HEK293 (cell line): Measurements from ENCODE around the gene OSCAR.

Source experiments
- CTCF ChIA-PET: fragments of 350-600 bp; formaldehyde crosslinking; extraction: SDS; loops from one replicate; lab custom pipeline; 2021; ENCODE audit warnings: antibody characterized with exemption; lab: Yijun Ruan, JAX
- POLR2A ChIA-PET: fragments of 300-600 bp; formaldehyde crosslinking; extraction: SDS; loops from one replicate; lab custom pipeline; 2020; ENCODE audit warnings: antibody characterized with exemption, inconsistent platforms; lab: Yijun Ruan, JAX
- H3K27ac ChIP-seq: fragments of 200-500 bp; sonication (Bioruptor generic); 2 replicates; pipeline ENCODE4 v1.5.1; 2014; ENCODE audit warnings: low read depth, low read length, control low read depth, inconsistent platforms; ENCODE audit errors: extremely low read depth
- H3K36me3 ChIP-seq, 2 experiments: fragments of 200-500 bp in 1 of 2; sonication (Bioruptor generic) in 1 of 2; 1 replicate in 1 of 2; 2 replicates in 1 of 2; pipeline ENCODE4 v1.5.1; 2014 to 2017; ENCODE audit warnings: inconsistent platforms in 2 of 2, low read length in 2 of 2; ENCODE audit not compliant: control insufficient read depth in 2 of 2, insufficient read depth in 1 of 2
- H3K4me1 ChIP-seq: fragments of 200-500 bp; sonication (Bioruptor generic); 2 replicates; pipeline ENCODE4 v1.5.1; 2014; ENCODE audit warnings: mild to moderate bottlenecking, low read length, inconsistent platforms; ENCODE audit not compliant: control insufficient read depth, insufficient read depth
- H3K4me3 ChIP-seq: 2 replicates; pipeline ENCODE4 v1.5.1; 2011; ENCODE audit warnings: low read depth, mild to moderate bottlenecking, control low read depth, low read length, moderate library complexity
- H3K9me3 ChIP-seq: fragments of 200-500 bp; sonication (Bioruptor generic); 2 replicates; pipeline ENCODE4 v1.5.1; 2014; ENCODE audit warnings: low read depth, low read length, inconsistent platforms; ENCODE audit not compliant: control insufficient read depth, insufficient read depth
- CTCF ChIP-seq: fragments of 450-650 bp; formaldehyde crosslinking; IDR thresholded peaks from 2 replicates; pipeline ENCODE4 v1.5.1; 2016; ENCODE audit warnings: missing biosample characterization, missing genetic modification characterization
- GLIS1 ChIP-seq: fragments of 450-650 bp; formaldehyde crosslinking; IDR thresholded peaks from 2 replicates; pipeline ENCODE4 v1.5.1; 2016; ENCODE audit warnings: missing biosample characterization, missing genetic modification characterization
- KLF10 ChIP-seq: fragments of 450-650 bp; IDR thresholded peaks from 2 replicates; pipeline ENCODE4 v1.5.1; 2018; ENCODE audit warnings: missing biosample characterization, mild to moderate bottlenecking, missing genetic modification characterization
- KLF8 ChIP-seq: fragments of 450-650 bp; formaldehyde crosslinking; IDR thresholded peaks from 2 replicates; pipeline ENCODE4 v1.5.1; 2016; ENCODE audit warnings: missing biosample characterization, missing genetic modification characterization
- PATZ1 ChIP-seq: fragments of 450-650 bp; formaldehyde crosslinking; IDR thresholded peaks from 2 replicates; pipeline ENCODE4 v1.5.1; 2016; ENCODE audit warnings: missing biosample characterization, missing genetic modification characterization
- SCRT1 ChIP-seq: fragments of 450-650 bp; formaldehyde crosslinking; IDR thresholded peaks from 2 replicates; pipeline ENCODE4 v1.5.1; 2016; ENCODE audit warnings: missing biosample characterization, missing genetic modification characterization, borderline replicate concordance
- SP7 ChIP-seq: fragments of 450-650 bp; formaldehyde crosslinking; IDR thresholded peaks from 2 replicates; pipeline ENCODE4 v1.5.1; 2016; ENCODE audit warnings: missing biosample characterization, missing genetic modification characterization
- ZNF18 ChIP-seq: fragments of 450-650 bp; formaldehyde crosslinking; IDR thresholded peaks from 2 replicates; pipeline ENCODE4 v1.5.1; 2016; ENCODE audit warnings: missing biosample characterization, missing genetic modification characterization
- ZNF19 ChIP-seq: fragments of 450-650 bp; formaldehyde crosslinking; IDR thresholded peaks from 2 replicates; pipeline ENCODE4; 2016; ENCODE audit warnings: missing biosample characterization, missing genetic modification characterization, low read depth
- ZNF350 ChIP-seq: fragments of 450-650 bp; formaldehyde crosslinking; IDR thresholded peaks from 2 replicates; pipeline ENCODE4 v1.5.0; 2017; ENCODE audit warnings: missing biosample characterization, mild to moderate bottlenecking, missing genetic modification characterization
- ZNF37A ChIP-seq: fragments of 450-650 bp; IDR thresholded peaks from 2 replicates; pipeline ENCODE4 v1.5.1; 2018; ENCODE audit warnings: missing biosample characterization, missing genetic modification characterization
- ZNF558 ChIP-seq: fragments of 450-650 bp; formaldehyde crosslinking; IDR thresholded peaks from 2 replicates; pipeline ENCODE4 v1.5.1; 2016; ENCODE audit warnings: missing biosample characterization, missing genetic modification characterization
- ZNF600 ChIP-seq: fragments of 450-650 bp; formaldehyde crosslinking; IDR thresholded peaks from 2 replicates; pipeline ENCODE4 v1.5.1; 2016; ENCODE audit warnings: missing biosample characterization, missing genetic modification characterization
- ZNF670 ChIP-seq: fragments of 450-650 bp; formaldehyde crosslinking; IDR thresholded peaks from 2 replicates; pipeline ENCODE4 v1.5.1; 2016; ENCODE audit warnings: missing biosample characterization, missing genetic modification characterization, low read depth
- ZNF692 ChIP-seq: fragments of 450-650 bp; formaldehyde crosslinking; IDR thresholded peaks from 2 replicates; pipeline ENCODE4 v1.5.1; 2016; ENCODE audit warnings: missing biosample characterization, missing genetic modification characterization
- ZNF777 ChIP-seq: fragments of 450-650 bp; formaldehyde crosslinking; IDR thresholded peaks from 2 replicates; pipeline ENCODE4 v1.5.1; 2017; ENCODE audit warnings: missing biosample characterization, missing genetic modification characterization, borderline replicate concordance
- ZNF843 ChIP-seq: fragments of 450-650 bp; formaldehyde crosslinking; IDR thresholded peaks from 2 replicates; pipeline ENCODE4 v1.5.1; 2016; ENCODE audit warnings: missing biosample characterization, missing genetic modification characterization
- ZSCAN23 ChIP-seq: fragments of 450-650 bp; formaldehyde crosslinking; IDR thresholded peaks from 2 replicates; pipeline ENCODE4 v1.5.1; 2016; ENCODE audit warnings: missing biosample characterization, missing genetic modification characterization
- TF ChIP-seq, protein P1 (sequence below): fragments of 450-650 bp; formaldehyde crosslinking; IDR thresholded peaks from 2 replicates; pipeline ENCODE4 v1.5.1; 2017; ENCODE audit warnings: missing biosample characterization, missing genetic modification characterization
- TF ChIP-seq, protein P2 (sequence below): fragments of 450-650 bp; formaldehyde crosslinking; IDR thresholded peaks from 2 replicates; pipeline ENCODE4 v1.5.1; 2016; ENCODE audit warnings: missing biosample characterization, missing genetic modification characterization
- TF ChIP-seq, protein P3 (sequence below): fragments of 450-650 bp; formaldehyde crosslinking; IDR thresholded peaks from 2 replicates; pipeline ENCODE4 v1.5.0; 2017; ENCODE audit warnings: missing biosample characterization, missing genetic modification characterization, borderline replicate concordance

Gene OSCAR

DNA sequence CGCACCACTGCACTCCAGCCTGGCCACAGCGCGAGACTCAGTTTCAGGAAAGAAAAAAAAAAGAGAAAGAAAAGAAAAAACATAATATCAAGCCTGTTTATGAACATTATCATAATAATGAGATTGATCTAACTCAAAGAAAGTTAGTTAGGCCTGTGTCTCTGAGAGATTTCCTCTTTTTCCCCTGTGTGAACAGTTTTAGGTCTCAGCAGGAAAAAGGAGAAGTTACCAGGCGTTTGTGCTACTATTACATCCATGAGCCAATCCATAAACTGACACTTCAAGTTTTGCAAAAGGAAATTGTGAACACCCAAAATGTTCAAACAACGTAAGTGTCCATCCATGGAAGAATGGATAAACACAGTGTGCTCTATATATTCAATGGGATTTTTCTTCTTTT is 23.3 kb downstream of the OSCAR start (continued):
- no peak for TF ChIP-seq ZNF692 (tag by site-specific recombination)
- TF ChIP-seq ZNF777 (tag by site-specific recombination) = no peak

DNA sequence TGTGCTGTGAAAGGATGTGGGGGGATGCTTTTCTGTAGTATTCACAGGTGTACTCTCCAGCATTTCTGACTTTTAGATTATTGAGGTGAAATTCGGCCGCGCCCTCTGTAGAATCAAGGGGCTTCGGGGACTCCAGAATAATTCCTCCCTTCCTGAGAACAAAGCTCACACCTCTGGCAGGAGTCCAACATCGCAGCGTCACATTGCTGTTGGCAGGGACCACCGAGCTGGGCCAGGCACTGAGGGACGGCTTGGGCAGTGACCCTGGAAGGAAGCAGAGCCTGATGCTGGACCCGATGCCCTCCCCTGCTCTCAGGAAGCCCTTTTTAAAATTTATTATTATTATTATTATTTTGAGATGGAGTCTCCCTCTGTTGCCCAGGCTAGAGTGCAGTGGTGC is 25.8 kb downstream of the OSCAR start:
- H3K36me3 ChIP-seq = no peaks in the 10 kb centered on the region
- no peaks in the 10 kb centered on the region for H3K4me1 ChIP-seq
- no peak overlapping the region for H3K4me3 ChIP-seq
- H3K27ac ChIP-seq = no peak overlapping the region
- ChIA-PET CTCF (no interaction called here), POLR2A (interaction anchor here (0.6 kb wide), 1 partner anchor 114 kb away, joined by 3 read pairs; no protein-coding TSS in a partner anchor)
- no peaks in the 10 kb centered on the region for H3K9me3 ChIP-seq
- TF ChIP-seq ZNF558 (no peak), KLF10 (tag by site-specific recombination) (no peak)

- Histone ChIP-seq H3K9me3 (no peaks in the 10 kb centered on the region), H3K36me3 (no peaks in the 10 kb centered on the region), H3K4me1 (no peaks in the 10 kb centered on the region), H3K4me3 (no peak overlapping the region), H3K27ac (no peak overlapping the region)
- ChIA-PET CTCF (no interaction called here), POLR2A (no interaction called here)
- no peak for TF ChIP-seq SCRT1 (tag by site-specific recombination)
- TF ChIP-seq ZNF37A (tag by site-specific recombination) = no peak
- TF ChIP-seq, protein P1, sequence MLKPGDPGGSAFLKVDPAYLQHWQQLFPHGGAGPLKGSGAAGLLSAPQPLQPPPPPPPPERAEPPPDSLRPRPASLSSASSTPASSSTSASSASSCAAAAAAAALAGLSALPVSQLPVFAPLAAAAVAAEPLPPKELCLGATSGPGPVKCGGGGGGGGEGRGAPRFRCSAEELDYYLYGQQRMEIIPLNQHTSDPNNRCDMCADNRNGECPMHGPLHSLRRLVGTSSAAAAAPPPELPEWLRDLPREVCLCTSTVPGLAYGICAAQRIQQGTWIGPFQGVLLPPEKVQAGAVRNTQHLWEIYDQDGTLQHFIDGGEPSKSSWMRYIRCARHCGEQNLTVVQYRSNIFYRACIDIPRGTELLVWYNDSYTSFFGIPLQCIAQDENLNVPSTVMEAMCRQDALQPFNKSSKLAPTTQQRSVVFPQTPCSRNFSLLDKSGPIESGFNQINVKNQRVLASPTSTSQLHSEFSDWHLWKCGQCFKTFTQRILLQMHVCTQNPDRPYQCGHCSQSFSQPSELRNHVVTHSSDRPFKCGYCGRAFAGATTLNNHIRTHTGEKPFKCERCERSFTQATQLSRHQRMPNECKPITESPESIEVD = no peak
- TF ChIP-seq, protein P2, sequence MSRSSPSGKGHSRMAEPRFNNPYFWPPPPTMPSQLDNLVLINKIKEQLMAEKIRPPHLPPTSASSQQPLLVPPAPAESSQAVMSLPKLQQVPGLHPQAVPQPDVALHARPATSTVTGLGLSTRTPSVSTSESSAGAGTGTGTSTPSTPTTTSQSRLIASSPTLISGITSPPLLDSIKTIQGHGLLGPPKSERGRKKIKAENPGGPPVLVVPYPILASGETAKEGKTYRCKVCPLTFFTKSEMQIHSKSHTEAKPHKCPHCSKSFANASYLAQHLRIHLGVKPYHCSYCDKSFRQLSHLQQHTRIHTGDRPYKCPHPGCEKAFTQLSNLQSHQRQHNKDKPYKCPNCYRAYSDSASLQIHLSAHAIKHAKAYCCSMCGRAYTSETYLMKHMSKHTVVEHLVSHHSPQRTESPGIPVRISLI (tag by site-specific recombination) = no peak
- TF ChIP-seq, protein P3, sequence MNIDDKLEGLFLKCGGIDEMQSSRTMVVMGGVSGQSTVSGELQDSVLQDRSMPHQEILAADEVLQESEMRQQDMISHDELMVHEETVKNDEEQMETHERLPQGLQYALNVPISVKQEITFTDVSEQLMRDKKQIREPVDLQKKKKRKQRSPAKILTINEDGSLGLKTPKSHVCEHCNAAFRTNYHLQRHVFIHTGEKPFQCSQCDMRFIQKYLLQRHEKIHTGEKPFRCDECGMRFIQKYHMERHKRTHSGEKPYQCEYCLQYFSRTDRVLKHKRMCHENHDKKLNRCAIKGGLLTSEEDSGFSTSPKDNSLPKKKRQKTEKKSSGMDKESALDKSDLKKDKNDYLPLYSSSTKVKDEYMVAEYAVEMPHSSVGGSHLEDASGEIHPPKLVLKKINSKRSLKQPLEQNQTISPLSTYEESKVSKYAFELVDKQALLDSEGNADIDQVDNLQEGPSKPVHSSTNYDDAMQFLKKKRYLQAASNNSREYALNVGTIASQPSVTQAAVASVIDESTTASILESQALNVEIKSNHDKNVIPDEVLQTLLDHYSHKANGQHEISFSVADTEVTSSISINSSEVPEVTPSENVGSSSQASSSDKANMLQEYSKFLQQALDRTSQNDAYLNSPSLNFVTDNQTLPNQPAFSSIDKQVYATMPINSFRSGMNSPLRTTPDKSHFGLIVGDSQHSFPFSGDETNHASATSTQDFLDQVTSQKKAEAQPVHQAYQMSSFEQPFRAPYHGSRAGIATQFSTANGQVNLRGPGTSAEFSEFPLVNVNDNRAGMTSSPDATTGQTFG (tag by site-specific recombination) = no peak
- no peak for TF ChIP-seq CTCF (tag by site-specific recombination)
- TF ChIP-seq SP7 (tag by site-specific recombination) = no peak
- no peak for TF ChIP-seq PATZ1 (tag by site-specific recombination)
- TF ChIP-seq ZNF843 (tag by site-specific recombination) = no peak
- no peak for TF ChIP-seq KLF8 (tag by site-specific recombination)
- no peak for TF ChIP-seq ZNF18 (tag by site-specific recombination)
- no peak for TF ChIP-seq ZSCAN23 (tag by site-specific recombination)
- TF ChIP-seq ZNF350 (tag by site-specific recombination) = no peak
- TF ChIP-seq GLIS1 (tag by site-specific recombination) = no peak
- no peak for TF ChIP-seq ZNF19 (tag by site-specific recombination)
- no peak for TF ChIP-seq ZNF670 (tag by site-specific recombination)
- no peak for TF ChIP-seq ZNF600 (tag by site-specific recombination)
These were observed 26.8 kb downstream of the OSCAR start for GRCh38 chr19:54073829-54074228.
